IMR-90 (cell line): ENCODE measurements around the gene DLX3. TPM values are rescaled to one million over a fixed set of nuclear protein-coding genes. Genes with fewer than 3 reads are reported as not detected.

Source experiments
- ATAC-seq: fragments of 200-7000 bp; cut with Tn5 transposase; 2 replicates; pipeline ENCODE4 v1.9.1; 2020; ENCODE audit warnings: low read depth, mild to moderate bottlenecking, moderate library complexity
- BruUV-seq: library from RNA; stranded (reverse); fragments of 400-500 nt; replicated peaks from 2 replicates; lab custom pipeline; 2021; lab: Mats Ljungman, UMichigan
- CTCF ChIA-PET: fragments of 300-600 bp; formaldehyde crosslinking; extraction: SDS; loops from one replicate; lab custom pipeline; 2021; ENCODE audit warnings: antibody characterized with exemption; lab: Yijun Ruan, JAX
- POLR2A ChIA-PET: fragments of 300-600 bp; sonication (Branson Sonifier 250); formaldehyde crosslinking; loops from one replicate; lab custom pipeline; 2022; ENCODE audit warnings: antibody characterized with exemption; ENCODE audit not compliant: unreplicated experiment; lab: Charles Lee
- DNase-seq: peaks from one replicate; pipeline ENCODE4 v3.0.0; 2013
- H2AFZ ChIP-seq: replicated peaks from 2 replicates; pipeline ENCODE3; 2013; ENCODE audit warnings: low read length, mild to moderate bottlenecking; ENCODE audit not compliant: poor library complexity
- H2AK5ac ChIP-seq: 2 replicates; pipeline ENCODE4 v1.6.1; 2013; ENCODE audit warnings: low read depth, low read length, inconsistent platforms
- H2AK9ac ChIP-seq: replicated peaks from 2 replicates; pipeline ENCODE3; 2013; ENCODE audit warnings: mild to moderate bottlenecking, low read depth, low read length, moderate library complexity; ENCODE audit not compliant: poor library complexity
- H2BK120ac ChIP-seq: 2 replicates; pipeline ENCODE4 v1.6.1; 2013; ENCODE audit warnings: low read depth, low read length, inconsistent platforms
- H2BK15ac ChIP-seq: 3 replicates; pipeline ENCODE4 v1.6.1; 2013; ENCODE audit warnings: low read depth, low read length, inconsistent platforms
- H2BK20ac ChIP-seq: 2 replicates; pipeline ENCODE4 v1.6.1; 2013; ENCODE audit warnings: low read depth, mild to moderate bottlenecking, inconsistent platforms, low read length, moderate library complexity
- H2BK5ac ChIP-seq: 2 replicates; pipeline ENCODE4 v1.6.1; 2013; ENCODE audit warnings: mild to moderate bottlenecking, low read depth, low read length, inconsistent platforms; ENCODE audit not compliant: poor library complexity, severe bottlenecking
- H3K14ac ChIP-seq: replicated peaks from 2 replicates; pipeline ENCODE4 v1.6.1; 2013; ENCODE audit warnings: low read depth, low read length, inconsistent platforms
- H3K18ac ChIP-seq: 2 replicates; pipeline ENCODE4 v1.6.1; 2013; ENCODE audit warnings: low read depth, low read length, control low read depth
- H3K23ac ChIP-seq: 2 replicates; pipeline ENCODE4 v1.6.1; 2013; ENCODE audit warnings: low read depth, low read length, inconsistent platforms
- H3K27ac ChIP-seq: 2 replicates; pipeline ENCODE4 v1.5.1; 2013; ENCODE audit warnings: mild to moderate bottlenecking, control low read depth, low read length; ENCODE audit not compliant: insufficient read depth
- H3K27me3 ChIP-seq: 2 replicates; pipeline ENCODE4 v1.6.1; 2013; ENCODE audit warnings: low read length; ENCODE audit not compliant: control insufficient read depth, insufficient read depth
- H3K36me3 ChIP-seq: 2 replicates; pipeline ENCODE4 v1.6.1; 2013; ENCODE audit warnings: low read length, mixed read lengths; ENCODE audit not compliant: control insufficient read depth, insufficient read depth
- H3K4ac ChIP-seq: 2 replicates; pipeline ENCODE4 v1.6.1; 2013; ENCODE audit warnings: low read depth, low read length, inconsistent platforms
- H3K4me1 ChIP-seq: 2 replicates; pipeline ENCODE4 v1.6.1; 2013; ENCODE audit warnings: low read length, mixed read lengths; ENCODE audit not compliant: control insufficient read depth, insufficient read depth
- H3K4me2 ChIP-seq: 2 replicates; pipeline ENCODE4 v1.6.1; 2013; ENCODE audit warnings: low read depth, mild to moderate bottlenecking, control low read depth, low read length, moderate library complexity
- H3K4me3 ChIP-seq: 2 replicates; pipeline ENCODE4 v1.5.1; 2013; ENCODE audit warnings: low read depth, mild to moderate bottlenecking, control low read depth, low read length, moderate library complexity; ENCODE audit not compliant: insufficient read depth
- H3K56ac ChIP-seq: 2 replicates; pipeline ENCODE4 v1.6.1; 2013; ENCODE audit warnings: low read length, inconsistent platforms; ENCODE audit not compliant: insufficient read depth; ENCODE audit errors: extremely low read depth
- H3K79me1 ChIP-seq, 2 experiments: 2 replicates each; pipeline ENCODE4 v1.6.1; 2013; ENCODE audit warnings: low read length in 2 of 2, inconsistent platforms in 1 of 2, low read depth in 1 of 2
- H3K9ac ChIP-seq: 2 replicates; pipeline ENCODE4 v1.6.1; 2013; ENCODE audit warnings: low read depth, low read length, control low read depth
- H3K9me1 ChIP-seq: 2 replicates; pipeline ENCODE4 v1.6.1; 2013; ENCODE audit warnings: low read length, inconsistent platforms; ENCODE audit not compliant: insufficient read depth
- H3K9me3 ChIP-seq: 2 replicates; pipeline ENCODE4 v1.6.1; 2013; ENCODE audit warnings: low read length; ENCODE audit not compliant: control insufficient read depth, insufficient read depth
- H4K20me1 ChIP-seq: 2 replicates; pipeline ENCODE4 v1.6.1; 2013; ENCODE audit warnings: low read length, inconsistent platforms; ENCODE audit not compliant: insufficient read depth
- H4K5ac ChIP-seq: 2 replicates; pipeline ENCODE4 v1.6.1; 2013; ENCODE audit warnings: mild to moderate bottlenecking, low read depth, low read length, control low read depth
- H4K8ac ChIP-seq, 2 experiments: 2 replicates each; pipeline ENCODE4 v1.6.1; 2013; ENCODE audit warnings: low read depth in 2 of 2, low read length in 2 of 2, control low read depth in 1 of 2, inconsistent platforms in 1 of 2
- H4K91ac ChIP-seq: 2 replicates; pipeline ENCODE4 v1.6.1; 2013; ENCODE audit warnings: low read depth, low read length, inconsistent platforms; ENCODE audit not compliant: insufficient read depth
- BHLHE40 ChIP-seq: fragments of 150-350 bp; IDR thresholded peaks from 2 replicates; pipeline ENCODE4 v1.6.1; 2016; ENCODE audit warnings: mild to moderate bottlenecking, low read depth, low read length
- CEBPB ChIP-seq: IDR thresholded peaks from 2 replicates; pipeline ENCODE4 v1.6.1; 2012; ENCODE audit warnings: low read depth, low read length, improper control_type of control experiment
- CHD1 ChIP-seq: IDR thresholded peaks from 2 replicates; pipeline ENCODE4 v1.6.1; 2012; ENCODE audit warnings: low read depth, low read length, improper control_type of control experiment
- CTCF ChIP-seq: conservative IDR thresholded peaks from 2 replicates; pipeline ENCODE4 v1.5.1; 2012; ENCODE audit warnings: mild to moderate bottlenecking, low read depth, low read length, improper control_type of control experiment
- ELK1 ChIP-seq: fragments of 150-350 bp; IDR thresholded peaks from 2 replicates; pipeline ENCODE4 v1.6.1; 2016; ENCODE audit warnings: low read depth, mild to moderate bottlenecking, low read length, moderate library complexity, borderline replicate concordance
- FOS ChIP-seq: fragments of 150-350 bp; IDR thresholded peaks from 2 replicates; pipeline ENCODE4 v1.6.1; 2016; ENCODE audit warnings: low read depth, low read length
- MAFK ChIP-seq: IDR thresholded peaks from 2 replicates; pipeline ENCODE4 v1.6.1; 2012; ENCODE audit warnings: low read depth, low read length, improper control_type of control experiment
- MAZ ChIP-seq: IDR thresholded peaks from 2 replicates; pipeline ENCODE4 v1.6.1; 2012; ENCODE audit warnings: low read depth, mild to moderate bottlenecking, low read length, improper control_type of control experiment, moderate library complexity, borderline replicate concordance
- MXI1 ChIP-seq: IDR thresholded peaks from 2 replicates; pipeline ENCODE4 v1.6.1; 2012; ENCODE audit warnings: low read depth, mild to moderate bottlenecking, low read length, moderate library complexity, borderline replicate concordance
- NFE2L2 ChIP-seq: fragments of 150-350 bp; IDR thresholded peaks from 2 replicates; pipeline ENCODE4 v1.6.1; 2016; ENCODE audit warnings: low read depth, mild to moderate bottlenecking, low read length
- POLR2A ChIP-seq: IDR thresholded peaks from 2 replicates; pipeline ENCODE4 v1.6.1; 2012; ENCODE audit warnings: mild to moderate bottlenecking, low read depth, low read length
- RAD21 ChIP-seq: IDR thresholded peaks from 2 replicates; pipeline ENCODE4 v1.6.1; 2012; ENCODE audit warnings: low read length, improper control_type of control experiment
- RCOR1 ChIP-seq: IDR thresholded peaks from 2 replicates; pipeline ENCODE4 v1.6.1; 2012; ENCODE audit warnings: mild to moderate bottlenecking, low read length, improper control_type of control experiment; ENCODE audit not compliant: insufficient replicate concordance
- RFX5 ChIP-seq: IDR thresholded peaks from 2 replicates; pipeline ENCODE4 v1.8.0; 2012; ENCODE audit warnings: low read depth, mild to moderate bottlenecking, low read length, moderate library complexity
- SMC3 ChIP-seq: fragments of 150-350 bp; IDR thresholded peaks from 2 replicates; pipeline ENCODE4 v1.6.1; 2016; ENCODE audit warnings: low read depth, mild to moderate bottlenecking, antibody characterized with exemption, low read length, moderate library complexity
- USF2 ChIP-seq: fragments of 150-350 bp; IDR thresholded peaks from 2 replicates; pipeline ENCODE4 v1.6.1; 2017; ENCODE audit warnings: mild to moderate bottlenecking, antibody characterized with exemption, low read length, low read depth
- WGBS, 2 experiments: methylation state at CpG; one replicate each; pipeline versions ENCODE4 v1.1.5 to v1.1.7; 2013; ENCODE audit warnings: missing lambda C conversion rate in 2 of 2; ENCODE audit not compliant: insufficient read length in 1 of 2; ENCODE audit errors: extremely low coverage in 2 of 2; 5-methylcytosine and 5-hydroxymethylcytosine counted together
- dilution Hi-C: fragments of 300-500 bp; cut with HindIII; formaldehyde crosslinking; loops from one replicate; pipeline ENCODE4 v1.14.3; 2018; ENCODE audit warnings: low sequenced_read_pairs; ENCODE audit not compliant: unreplicated experiment
- in situ Hi-C: fragments of 300-500 bp; cut with MboI; formaldehyde crosslinking; loops from 3 replicates; pipeline ENCODE4 v1.14.3; 2019; ENCODE audit warnings: low sequenced_read_pairs, inconsistent platforms, mixed read lengths
- intact Hi-C: fragments of 100-400 bp; cut with micrococcal nuclease; formaldehyde crosslinking; loops from 2 replicates; pipeline ENCODE4 v1.10.0; 2022
- polyA plus RNA-seq, 3 experiments: library from polyadenylated mRNA; depleted of rRNA; stranded (reverse); fragments of >200 nt; gene quantifications; 2 replicates each; pipeline ENCODE4 v1.2.3, GENCODE V29; 2012; ENCODE audit warnings: low replicate concordance in 1 of 3
- total RNA-seq: library from RNA; depleted of rRNA; stranded (reverse); fragments of >200 nt; gene quantifications from 2 replicates; pipeline ENCODE4 v1.2.3, GENCODE V29; 2012

Gene DLX3
- total and polyA plus RNA-seq, 2 of the 4 experiments (the other 2 are of a cell fraction), result not detected

- TF ChIP-seq USF2, result no peak
- no peak for TF ChIP-seq CEBPB
These were observed 27.8 kb downstream of the DLX3 start (continued) for GRCh38 chr17:49967205-49967604.

- no TSS peak for BruUV-seq
- ChIA-PET CTCF (interaction anchor here (1.3 kb wide), 1 partner anchor 15 kb away, joined by 5 read pairs; no protein-coding TSS in a partner anchor), POLR2A (no interaction called here)
- WGBS, 2 experiments, result no CpG with 5 or more reads among the region's 3 CpGs
- Histone ChIP-seq H3K79me1 (no peaks in the 10 kb centered on the region), H3K4me1 (no peaks in the 10 kb centered on the region), H3K56ac (no peak overlapping the region), H3K18ac (no peak overlapping the region), H3K14ac (no peak overlapping the region), H2BK120ac (no peak overlapping the region), H4K8ac (no peak overlapping the region), H3K27me3 (peaks cover 94% of the 10 kb centered on the region), H2AK5ac (no peak overlapping the region), H2BK5ac (no peak overlapping the region), H3K9ac (no peak overlapping the region), H4K91ac (no peak overlapping the region), H4K20me1 (peaks cover 5% of the 10 kb centered on the region), H3K4me2 (no peak overlapping the region), H3K23ac (no peak overlapping the region), H3K4me3 (no peak overlapping the region), H2BK20ac (no peak overlapping the region), H3K9me3 (peaks cover 21% of the 10 kb centered on the region), H3K36me3 (no peaks in the 10 kb centered on the region), H2AFZ (no peak overlapping the region), H2AK9ac (no peak overlapping the region), H2BK15ac (no peak overlapping the region; the same call in 2 of the 3 replicates), H3K9me1 (no peaks in the 10 kb centered on the region), H4K5ac (no peak overlapping the region), H3K4ac (no peak overlapping the region), H3K27ac (no peak overlapping the region)
- dilution Hi-C loops (no loop called here), intact Hi-C loops (no loop called here), in situ Hi-C loops (no loop called here)
- DNase-seq (no peak), ATAC-seq (no peak)
- TF ChIP-seq ELK1 (no peak), SMC3 (no peak), POLR2A (no peak), RCOR1 (no peak), BHLHE40 (no peak), MAZ (no peak), MXI1 (no peak), RFX5 (no peak), MAFK (no peak), CTCF (no peak), FOS (no peak), RAD21 (no peak), NFE2L2 (no peak), CHD1 (no peak)
These were observed 28.3 kb downstream of the DLX3 start for GRCh38 chr17:49966767-49967166.
